Kasumi-1 (cell line): ENCODE measurements around the gene ALDH6A1.
"Not testable (repeated sequence)": the region's sequence is repeated elsewhere in the genome, so short reads cannot be mapped to it uniquely, and the experiment has no call there.

ENCODE experiments used
- DNase-seq, 2 experiments: peaks; one replicate each; lab custom pipeline; 2025; lab: John Stamatoyannopoulos, UW

Gene ALDH6A1

DNA sequence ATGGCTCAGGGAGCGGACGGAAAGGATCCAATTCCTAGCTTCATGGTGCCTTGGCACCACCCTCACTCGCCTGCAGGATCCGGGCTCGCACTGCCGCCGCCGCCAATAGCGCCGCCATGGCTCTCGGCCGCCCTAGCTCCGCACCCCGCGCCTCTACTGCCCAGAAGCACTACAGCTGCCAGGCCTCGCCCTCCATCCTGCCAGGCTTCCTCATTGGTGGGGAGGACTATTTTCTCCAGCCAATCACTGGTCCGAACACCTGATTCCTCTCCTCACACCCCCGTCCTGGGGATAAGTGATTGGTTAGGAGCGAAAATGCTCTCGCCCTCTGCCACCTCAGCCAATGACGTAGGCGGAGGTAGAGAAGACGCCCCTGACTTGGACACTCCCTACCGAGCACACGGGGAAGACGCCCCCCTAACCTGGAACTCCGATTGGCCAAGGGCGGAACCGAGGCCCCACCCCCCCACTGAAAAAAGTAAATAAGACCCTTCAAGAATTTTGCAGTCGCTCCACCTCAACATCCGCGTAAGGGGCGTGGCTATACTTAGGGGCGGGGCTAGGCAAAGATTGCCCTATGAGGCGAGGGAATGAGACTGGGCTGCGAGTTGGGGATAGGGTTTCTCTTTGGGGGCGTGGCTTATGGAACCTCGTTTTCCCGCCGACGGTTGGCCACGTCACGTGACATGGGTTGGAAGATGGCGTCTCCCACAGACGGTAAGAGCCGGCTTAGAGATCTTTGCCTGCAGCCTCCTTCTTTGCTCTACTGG lies at the start of gene ALDH6A1, which contains the start of gene LIN52:
TSS of gene ALDH6A1 (minus strand) at position 177 of the 770 bp plus-strand sequence. CDS start at position 118, 59 bp downstream.
TSS of gene LIN52 (plus strand) at position 680 of the 770 bp plus-strand sequence. CDS start at position 699, 19 bp downstream.
- peak; percentile 100 for DNase-seq

DNA sequence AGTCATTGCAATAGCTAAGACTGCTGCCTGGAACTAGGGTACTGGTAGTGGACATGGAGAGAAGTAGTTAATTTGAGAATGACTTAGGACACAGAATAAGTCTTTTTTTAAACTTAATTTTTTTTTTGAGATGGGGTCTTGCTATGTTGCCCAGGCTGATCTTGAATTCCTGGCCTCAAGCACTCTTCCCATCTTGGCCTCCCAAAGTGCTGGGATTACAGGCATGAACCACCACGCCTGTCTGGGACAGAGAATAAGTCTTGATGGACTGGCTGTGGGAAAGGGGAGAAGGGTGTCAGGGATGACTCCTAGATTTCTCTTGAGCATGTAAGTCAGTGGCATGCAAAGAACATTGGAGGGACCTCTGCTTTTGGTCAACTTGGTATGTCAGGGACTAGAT lies 43.4 kb upstream of the ALDH6A1 start:
- no peak for DNase-seq

DNA sequence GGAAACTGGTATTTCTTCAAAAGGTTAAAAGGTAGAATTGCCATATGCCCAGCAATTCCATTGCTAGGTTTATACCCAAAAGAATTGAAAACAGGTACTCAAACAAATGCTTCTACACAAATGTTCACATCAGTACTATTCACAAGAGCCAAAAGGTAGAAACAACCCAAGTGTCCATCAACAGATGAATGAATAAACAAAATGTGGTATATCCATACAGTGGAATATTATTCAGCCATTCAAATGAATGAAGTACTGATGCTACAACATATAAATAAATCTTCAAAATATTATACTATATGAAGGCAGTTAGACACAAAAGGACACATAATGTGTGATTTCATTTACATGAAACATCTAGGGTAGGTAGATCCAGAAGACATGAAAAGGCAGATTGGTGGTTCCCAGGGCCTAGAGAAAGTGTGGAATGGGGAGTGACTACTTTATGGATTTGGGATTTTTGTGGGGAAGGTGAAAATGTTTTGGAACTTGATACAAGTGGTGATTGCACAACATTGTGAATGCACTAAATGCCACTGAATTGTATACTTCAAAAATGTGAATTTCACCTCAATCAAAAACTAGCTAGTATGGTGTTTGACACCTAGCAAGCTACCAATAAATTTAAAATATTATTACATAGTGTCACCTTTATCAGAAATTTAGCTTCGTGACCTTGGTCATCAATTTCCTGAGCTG lies 42.2 kb upstream of the ALDH6A1 start:
- no peak for DNase-seq

GRCh38 chr14:74125487-74125886 lies 41.2 kb upstream of the ALDH6A1 start:
- not testable (repeated sequence) for DNase-seq

GRCh38 chr14:74111395-74112216 lies 27.4 kb upstream of the ALDH6A1 start:
- peak; percentile 61 to 77 for DNase-seq

DNA sequence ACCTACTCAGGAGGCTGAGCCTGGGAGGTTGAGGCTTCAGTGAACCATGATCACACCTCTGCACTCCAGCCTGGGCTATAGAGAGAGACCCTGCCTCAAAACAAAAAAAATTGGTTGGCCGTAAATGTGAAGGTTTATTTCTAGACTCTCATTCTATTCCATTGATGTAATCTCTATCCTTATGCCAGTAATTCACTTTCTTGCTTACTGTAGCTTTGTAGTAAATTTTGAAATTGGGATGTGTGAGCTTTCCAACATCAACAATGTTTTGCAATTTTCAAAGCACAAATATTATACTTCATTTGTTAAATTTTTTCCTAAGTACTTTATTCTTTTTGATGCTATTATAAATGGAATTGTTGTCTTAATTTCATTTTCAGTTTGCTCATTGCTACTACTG lies 25.1 kb upstream of the ALDH6A1 start:
- no peak for DNase-seq

DNA sequence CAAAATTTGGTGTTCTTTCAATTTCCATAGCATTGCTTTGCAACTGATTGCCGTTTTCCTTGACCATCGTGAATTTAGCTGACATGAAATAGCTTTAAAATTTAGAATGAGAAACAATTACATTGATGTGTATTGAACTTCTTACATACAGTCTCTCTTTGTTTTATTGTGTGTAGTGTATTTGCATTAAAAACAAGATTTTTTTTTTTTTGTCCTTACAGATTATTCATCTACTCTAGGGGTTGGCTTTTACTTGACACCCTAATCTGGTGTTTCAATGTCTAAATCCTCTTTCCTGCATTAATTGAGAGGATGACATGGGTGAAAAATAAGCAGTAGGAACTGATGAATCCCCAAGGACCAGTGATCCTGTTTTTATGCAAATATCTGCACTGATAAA lies 21.1 kb upstream of the ALDH6A1 start:
- DNase-seq: no peak

- DNase-seq: no peak
These were observed 5.2 kb upstream of the ALDH6A1 start for GRCh38 chr14:74089251-74090020.

DNA sequence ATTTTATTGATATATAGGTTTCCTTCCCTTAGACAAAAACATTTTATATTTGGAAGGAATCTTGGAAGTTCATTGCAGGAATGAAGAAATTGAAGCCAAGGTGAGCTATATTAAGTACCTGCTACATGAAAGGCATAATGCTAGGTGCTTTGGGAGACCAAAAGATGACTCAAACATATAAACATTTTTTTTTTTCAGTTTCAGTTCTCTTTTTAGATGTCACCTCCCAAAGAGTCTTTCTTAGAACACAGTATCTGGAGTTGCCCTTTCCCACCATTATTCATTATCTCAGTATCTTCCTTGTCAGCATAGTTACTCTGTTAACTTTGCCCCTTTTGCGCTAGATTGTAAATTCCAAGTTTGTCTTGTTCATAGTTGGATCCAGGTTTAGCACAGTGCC lies 1.6 kb upstream of the ALDH6A1 start:
- DNase-seq: no peak

DNA sequence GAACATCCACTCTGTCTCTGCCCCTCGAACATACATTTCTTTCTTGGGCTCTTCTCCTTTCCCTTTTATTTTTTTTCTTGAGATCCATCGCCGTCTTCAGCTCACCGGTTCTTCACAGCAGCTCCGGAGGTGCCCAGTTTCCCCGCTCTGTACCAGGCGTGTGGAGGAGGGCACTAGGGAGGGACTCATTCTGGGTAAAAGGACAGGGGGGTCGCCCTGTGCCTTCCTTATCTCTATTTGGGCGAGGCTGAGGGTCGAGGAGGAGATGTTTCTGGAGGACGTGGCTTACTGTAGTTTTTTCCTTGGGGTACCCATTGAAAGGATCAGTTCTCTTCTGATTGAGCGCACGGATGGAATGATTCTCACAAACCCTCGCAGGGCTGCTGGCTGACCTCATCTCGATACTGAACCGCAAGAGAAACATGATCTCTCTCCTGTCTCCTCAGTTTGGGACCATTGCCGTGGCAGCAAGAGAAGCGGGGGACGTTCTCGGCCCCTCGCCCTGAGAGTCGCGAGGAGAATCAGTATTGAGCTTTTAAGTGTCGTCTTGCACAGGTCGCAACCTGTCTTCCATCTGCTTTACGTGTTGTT lies 889 bp upstream of the ALDH6A1 start:
- peak; percentile 35 to 63 for DNase-seq

- peak in 1 of 2 experiments; percentile 44 for DNase-seq
These were observed 423 bp downstream of the ALDH6A1 start for GRCh38 chr14:74083784-74084276.

DNA sequence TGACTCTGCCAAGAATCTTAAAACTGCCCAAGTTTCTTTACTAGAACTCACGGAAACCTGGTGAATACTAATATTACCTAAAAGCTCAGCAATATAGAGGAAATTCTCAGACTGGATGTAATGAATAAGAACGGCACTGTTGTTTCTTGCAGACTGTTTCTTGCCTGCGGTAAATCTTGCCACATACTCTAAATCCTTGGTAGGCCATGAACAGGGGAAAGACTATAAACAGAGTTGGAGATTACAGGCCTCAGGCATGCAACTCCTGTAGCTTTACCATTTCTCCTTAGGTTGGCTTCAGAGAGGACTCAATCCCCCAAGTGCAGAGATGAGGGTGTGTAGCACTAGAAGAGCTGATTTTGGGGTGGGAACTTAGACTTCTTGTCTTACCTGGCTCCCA lies 1.1 kb downstream of the ALDH6A1 start:
- no peak for DNase-seq

DNA sequence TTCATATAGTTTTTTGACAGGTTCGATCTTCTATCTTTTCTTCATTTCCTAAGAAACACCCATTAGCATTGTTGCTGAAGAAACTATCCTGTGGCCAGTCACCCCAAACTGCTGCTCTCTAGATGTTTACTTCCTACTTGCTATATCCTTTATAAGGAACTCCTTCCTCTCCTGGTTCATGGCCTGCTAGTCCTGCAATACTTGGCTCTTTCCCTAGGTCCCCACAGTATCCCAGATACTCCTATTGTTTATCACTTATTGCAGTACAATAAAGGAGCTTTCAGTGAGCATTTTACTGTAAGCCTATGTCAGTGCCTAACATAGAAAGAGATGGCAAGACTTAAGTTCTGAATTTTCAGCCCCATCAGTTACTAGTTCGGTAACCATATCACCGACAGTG lies 2.8 kb downstream of the ALDH6A1 start:
- DNase-seq: no peak

GRCh38 chr14:74080820-74081460 lies 3.3 kb downstream of the ALDH6A1 start:
- DNase-seq: no peak

- DNase-seq: no peak
These were observed 6.9 kb downstream of the ALDH6A1 start for GRCh38 chr14:74077401-74077800.

DNA sequence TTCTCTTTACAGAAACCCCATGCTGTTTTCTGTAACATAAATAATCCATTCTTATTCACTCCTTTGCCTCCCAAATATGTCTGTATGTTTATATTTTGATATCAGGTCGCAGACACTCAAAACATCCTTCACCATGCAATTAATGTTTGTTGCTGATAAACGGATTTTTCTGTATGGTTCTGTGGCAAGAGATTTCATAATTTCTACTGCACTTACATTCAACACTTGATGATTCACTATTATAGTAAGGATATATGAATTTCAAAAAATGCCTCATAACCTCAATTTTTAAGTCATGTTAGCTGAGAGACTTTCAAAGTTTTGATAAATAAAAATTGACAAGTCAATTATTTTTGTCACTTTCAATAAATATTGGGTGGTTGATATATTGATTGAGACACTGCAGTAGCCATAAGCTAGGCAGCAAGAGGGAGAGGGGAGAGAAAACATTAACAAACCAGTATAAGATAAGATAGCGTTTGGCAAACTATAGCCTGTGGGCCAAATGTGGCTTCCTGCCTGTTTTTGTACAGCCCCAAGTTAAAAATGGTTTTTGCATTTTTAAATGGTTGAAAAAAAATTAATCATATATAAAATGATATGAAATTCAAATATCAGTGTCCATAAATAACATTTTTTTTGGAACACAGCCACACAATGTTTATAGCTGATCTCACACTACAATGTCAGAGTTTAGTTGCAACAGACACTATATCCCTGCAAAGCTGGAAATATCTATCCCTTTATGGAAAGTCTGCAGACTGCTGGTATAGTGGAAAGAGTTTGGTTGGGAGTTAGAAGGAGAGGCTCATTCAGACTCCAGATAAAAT lies 18.3 kb downstream of the ALDH6A1 start:
- DNase-seq: no peak

GRCh38 chr14:74064883-74065282 lies 19.4 kb downstream of the ALDH6A1 start:
- no peak for DNase-seq

DNA sequence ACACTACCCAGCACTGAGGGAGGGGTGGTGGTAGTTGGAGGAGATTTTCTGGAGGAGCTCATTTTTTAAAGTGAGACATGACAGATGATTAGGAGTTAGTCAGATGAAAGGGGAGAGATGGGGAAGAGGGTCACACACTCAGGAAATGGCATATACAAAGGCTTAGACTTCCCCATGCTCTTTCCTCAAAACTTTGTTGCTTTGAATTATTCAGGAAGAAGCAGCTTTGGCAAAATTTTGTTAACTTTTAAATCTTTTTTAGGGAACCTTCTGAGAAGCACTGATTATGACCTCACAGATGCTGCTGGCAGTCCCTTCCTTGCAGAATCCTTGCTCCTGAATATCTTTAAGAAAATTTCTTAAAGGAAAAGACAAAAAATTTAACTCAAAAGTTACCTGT lies 19.8 kb downstream of the ALDH6A1 start:
- no peak for DNase-seq

DNA sequence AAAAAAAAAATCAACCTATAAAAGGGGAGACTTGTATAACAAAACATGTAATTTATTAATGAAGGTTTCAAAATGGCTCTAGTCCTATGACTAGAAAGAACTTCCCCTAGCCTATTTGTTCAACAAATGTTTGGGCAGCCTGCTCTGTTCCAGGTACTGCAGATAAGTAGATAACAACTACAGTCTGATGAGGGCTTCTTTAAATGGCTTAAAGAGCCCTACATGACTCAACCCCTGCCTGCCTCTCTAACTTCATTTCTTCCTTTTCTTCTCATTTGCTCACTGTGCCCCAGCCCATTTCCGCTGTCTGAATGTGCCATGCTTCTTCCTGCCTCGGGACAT lies 21.5 kb downstream of the ALDH6A1 start:
- DNase-seq: no peak
